Inflammatory macrophage treated with lipopolysaccharide for 4 hours (primary cell): ENCODE measurements around the gene BLVRB.
"Not testable (repeated sequence)": the region's sequence is repeated elsewhere in the genome, so short reads cannot be mapped to it uniquely, and the experiment has no call there.

Experiments used
- DNase-seq: peaks from one replicate; pipeline ENCODE4 v3.0.0-alpha.2; 2020

BLVRB gene

GRCh38 chr19:40421993-40422747 is 43.4 kb downstream of the BLVRB start:
- no peak for DNase-seq

GRCh38 chr19:40420766-40421765 is 44.5 kb downstream of the BLVRB start:
- peak; percentile 83 for DNase-seq

- DNase-seq, result no peak
These were observed 45.1 kb downstream of the BLVRB start for GRCh38 chr19:40420451-40420765.

DNA sequence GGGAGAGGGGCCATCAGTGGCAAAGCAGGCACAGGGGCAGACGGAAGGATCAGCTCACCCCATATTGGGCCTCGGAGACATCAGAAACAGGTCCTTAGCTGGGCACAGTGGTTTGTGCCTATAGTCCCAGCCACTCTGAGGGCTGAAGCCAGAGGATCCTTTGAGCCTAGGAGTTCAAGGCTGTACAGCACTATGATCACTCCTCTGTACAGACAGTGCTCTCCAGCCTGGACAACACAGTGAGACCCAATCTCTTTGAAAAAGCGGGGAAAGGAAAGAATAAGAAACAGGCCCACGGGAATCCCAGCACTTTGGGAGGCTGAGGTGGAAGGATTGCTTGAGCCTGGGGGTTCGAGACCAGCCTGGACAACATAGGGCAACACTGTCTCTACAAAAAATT is 45.8 kb downstream of the BLVRB start:
- DNase-seq, result no peak

DNA sequence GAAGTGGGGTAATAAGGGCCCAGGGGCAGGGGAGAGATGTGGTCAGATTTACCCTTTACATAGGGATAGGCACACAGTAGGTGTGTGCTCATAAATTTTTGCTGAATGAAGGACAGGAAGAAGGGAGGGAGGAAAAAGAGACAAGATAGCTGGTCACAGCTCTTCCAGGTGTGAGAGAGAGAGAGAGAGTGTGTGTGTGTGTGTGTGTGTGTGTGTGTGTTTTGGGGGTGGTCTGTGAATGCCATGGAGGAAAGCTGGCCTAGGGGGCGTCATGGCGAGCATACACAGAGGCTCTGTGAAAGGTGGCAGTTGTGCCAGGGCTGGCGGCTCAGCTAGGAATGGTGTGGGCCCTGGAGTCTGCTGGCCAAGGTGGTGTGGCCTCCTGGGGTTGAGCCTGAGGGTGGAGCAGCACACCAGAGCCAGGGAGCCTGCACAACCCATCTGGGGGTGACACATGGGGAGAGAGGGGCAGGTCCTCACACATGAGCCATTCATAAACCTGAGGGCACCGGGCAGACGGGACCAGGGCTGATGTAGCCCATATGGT is 46.4 kb downstream of the BLVRB start:
- DNase-seq, result no peak

DNA sequence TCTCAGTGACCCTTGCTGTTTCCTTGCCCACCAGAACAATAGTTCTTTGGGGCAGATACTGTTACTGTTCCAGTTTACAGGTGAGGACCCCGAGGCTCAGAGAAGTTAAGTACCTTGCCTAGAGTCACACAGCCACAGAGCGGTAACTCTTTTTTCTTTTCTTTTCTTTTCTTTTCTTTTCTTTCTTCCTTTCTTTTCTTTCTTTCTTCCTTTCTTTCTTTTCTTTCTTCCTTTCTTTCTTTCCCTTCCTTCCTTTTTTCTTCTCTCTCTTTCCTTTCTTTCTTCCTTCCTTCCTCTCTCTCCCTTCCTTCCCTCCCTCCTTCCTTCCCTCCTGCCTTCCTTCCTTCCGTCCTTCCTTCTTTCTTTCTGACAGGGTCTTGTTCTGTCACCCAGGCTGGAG is 47.5 kb downstream of the BLVRB start:
- DNase-seq, result no peak

DNA sequence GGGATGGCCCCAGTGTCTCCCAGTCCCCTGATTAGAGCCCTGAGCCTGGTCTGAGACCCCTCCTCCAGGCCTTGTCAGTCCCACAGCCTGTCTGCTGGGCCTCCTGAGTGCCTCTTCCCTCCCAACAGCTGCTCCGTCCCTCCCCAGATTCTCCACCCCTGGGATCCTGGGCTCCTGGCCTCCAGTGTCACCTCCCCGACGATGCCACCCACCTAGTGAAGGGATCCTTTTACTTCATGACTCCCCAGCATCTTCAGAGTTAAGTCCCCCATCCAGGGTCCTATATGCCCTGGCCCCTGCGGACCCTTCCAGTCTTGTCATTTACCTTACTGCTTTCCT is 47.9 kb downstream of the BLVRB start:
- no peak for DNase-seq

GRCh38 chr19:40416918-40417642 is 48.5 kb downstream of the BLVRB start:
- DNase-seq, result peak; percentile 49

- DNase-seq, result no peak
These were observed 49.8 kb downstream of the BLVRB start for GRCh38 chr19:40415768-40416167.

DNA sequence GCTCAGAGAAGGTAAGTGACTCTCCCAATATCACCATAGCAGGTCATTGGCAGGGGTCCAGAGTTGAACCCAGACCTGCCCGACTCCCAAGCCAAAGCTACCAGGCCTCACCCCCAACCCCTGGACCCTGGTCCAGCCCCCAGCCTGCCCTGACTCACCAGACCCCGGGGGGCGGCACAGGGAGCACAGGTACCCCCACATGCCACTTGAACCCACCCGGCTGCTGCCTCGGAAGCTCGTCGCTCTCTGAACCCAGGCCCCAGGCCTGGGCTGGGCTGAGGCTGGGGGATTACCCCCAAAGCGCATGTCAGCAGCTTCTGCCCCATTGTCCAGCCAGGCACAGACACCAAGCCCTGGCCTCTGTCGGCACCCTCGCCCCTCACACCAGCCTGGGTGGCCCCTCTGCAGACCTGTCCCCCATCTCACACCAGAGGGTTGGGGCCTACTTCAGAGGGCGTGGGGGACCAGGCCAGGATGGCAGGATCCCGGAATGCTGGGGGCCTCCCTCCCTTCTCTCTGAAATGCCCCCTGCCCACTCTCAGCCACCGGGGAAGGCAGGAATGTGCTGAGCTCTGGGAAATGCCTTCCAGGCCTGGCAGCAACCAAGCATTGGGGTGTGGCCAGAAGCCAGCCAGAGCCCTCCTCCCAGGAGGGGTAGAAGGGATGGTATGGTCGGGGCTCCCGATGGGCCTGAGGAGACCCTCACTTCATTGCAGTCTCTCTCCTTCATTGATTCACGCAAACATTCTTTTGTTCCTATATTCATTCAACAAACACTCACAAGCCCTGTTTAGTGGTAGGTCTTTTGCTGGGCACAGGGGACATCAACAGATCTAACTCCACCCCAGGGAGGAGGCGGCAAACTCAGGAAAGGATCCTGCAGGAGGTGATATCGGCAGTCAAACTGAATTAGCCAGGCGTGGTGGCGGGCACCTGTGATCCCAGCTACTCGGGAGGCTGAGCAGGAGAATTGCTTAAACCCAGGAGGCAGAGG is 50.7 kb downstream of the BLVRB start:
- no peak for DNase-seq

DNA sequence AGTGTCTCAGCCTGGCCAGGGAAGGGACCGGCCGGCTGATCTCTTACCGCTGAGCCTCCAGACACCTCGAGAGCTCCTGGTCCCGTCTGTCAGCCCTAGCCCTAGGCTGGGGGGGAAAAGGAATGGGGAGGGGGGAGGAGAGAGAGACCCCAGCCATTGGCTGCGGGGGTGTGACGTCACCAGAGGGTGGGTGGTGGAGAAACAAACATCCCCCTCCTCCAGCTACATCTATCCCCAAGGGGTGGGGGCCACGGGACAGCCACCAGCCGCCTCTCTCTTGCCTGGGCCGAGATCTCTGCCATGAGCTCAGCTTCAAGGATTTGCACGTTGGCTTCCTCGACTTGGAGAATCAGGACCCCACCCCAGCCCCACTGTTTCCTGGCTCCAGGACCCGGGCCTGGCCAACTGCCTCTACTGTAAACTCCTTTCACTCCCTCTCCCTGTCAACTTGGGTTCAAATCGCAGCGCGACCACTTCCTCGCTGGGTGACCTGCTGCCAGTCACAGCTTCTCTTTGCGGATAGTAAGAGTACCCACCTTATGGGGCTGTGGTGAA is 52.2 kb downstream of the BLVRB start, which contains the start of gene PRX:
TSS of gene PRX (minus strand) at position 88 of the 555 bp plus-strand sequence. CDS start 5,446 bp downstream, outside the sequence.
- DNase-seq, result no peak

DNA sequence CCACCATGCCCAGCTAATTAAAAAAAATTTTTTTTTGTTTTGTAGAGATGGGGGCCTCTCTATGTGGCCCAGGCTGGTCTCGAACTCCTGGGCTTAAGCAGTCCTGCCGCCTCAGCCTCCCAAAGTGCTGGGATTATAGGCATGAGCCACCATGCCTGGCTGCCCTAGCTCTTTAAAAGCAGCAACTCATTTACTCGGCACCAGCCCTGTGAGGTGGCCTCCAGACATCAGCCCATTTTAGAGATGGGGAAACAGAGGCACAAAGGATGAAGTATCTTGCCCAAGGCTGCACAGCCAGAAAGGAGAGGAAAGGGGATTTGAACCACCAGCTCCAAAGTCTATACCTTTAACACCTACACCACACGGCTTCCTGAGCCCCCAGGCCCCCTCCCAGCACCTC is 52.7 kb downstream of the BLVRB start:
- no peak for DNase-seq

GRCh38 chr19:40411958-40412499 is 53.5 kb downstream of the BLVRB start:
- DNase-seq, result no peak

DNA sequence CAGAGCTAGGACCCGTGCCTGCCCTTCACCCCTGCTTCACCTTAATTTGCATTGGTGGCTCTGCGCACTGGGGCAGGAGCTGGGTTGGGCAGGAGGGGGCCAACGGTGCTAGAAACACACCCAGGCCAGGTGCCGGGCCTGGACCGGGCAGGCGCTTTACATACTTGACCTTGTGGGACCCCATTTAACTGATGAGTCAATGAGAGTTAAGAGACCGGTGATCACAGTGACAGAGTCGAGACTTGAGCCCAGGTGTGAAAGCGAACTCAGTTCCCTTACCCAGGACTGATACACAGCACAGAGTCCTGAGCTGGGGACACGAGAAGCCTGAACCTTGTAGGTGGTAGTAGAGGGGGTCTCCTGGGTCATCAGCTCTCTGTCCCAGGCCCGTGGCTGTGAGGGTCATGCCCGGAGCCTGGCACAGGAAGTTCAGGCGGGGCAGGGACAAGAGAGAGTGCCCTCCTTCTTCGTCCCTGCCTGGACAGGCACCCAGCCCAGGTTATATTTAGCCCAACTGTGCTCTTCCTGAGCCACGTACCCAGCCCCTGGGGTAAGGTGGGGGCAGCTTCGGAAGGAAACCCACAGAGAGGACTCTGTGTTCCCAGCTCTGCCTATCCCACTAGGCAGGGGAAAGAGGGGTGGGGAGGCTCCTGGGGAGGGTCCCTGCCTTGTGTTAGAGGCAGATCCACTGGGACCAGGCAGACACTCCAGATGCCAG is 54.3 kb downstream of the BLVRB start:
- no peak for DNase-seq

- DNase-seq, result no peak
These were observed 55.5 kb downstream of the BLVRB start for GRCh38 chr19:40410030-40410389.

DNA sequence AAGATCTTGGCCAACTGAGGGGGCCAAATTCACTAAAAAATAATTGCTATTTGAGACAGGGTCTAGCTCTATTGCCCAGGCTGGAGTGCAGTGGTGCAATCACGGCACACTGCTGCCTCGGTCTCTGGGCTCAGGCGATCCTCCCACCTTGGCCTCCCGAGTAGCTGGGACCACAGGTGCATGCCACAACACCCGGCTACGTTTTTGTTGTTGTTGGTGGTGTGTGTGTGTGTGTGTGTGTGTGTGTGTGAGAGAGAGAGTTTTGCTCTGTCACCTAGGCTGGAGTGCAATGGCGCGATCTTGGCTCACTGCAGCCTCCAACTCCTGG is 57.0 kb downstream of the BLVRB start:
- not testable (repeated sequence) for DNase-seq

DNA sequence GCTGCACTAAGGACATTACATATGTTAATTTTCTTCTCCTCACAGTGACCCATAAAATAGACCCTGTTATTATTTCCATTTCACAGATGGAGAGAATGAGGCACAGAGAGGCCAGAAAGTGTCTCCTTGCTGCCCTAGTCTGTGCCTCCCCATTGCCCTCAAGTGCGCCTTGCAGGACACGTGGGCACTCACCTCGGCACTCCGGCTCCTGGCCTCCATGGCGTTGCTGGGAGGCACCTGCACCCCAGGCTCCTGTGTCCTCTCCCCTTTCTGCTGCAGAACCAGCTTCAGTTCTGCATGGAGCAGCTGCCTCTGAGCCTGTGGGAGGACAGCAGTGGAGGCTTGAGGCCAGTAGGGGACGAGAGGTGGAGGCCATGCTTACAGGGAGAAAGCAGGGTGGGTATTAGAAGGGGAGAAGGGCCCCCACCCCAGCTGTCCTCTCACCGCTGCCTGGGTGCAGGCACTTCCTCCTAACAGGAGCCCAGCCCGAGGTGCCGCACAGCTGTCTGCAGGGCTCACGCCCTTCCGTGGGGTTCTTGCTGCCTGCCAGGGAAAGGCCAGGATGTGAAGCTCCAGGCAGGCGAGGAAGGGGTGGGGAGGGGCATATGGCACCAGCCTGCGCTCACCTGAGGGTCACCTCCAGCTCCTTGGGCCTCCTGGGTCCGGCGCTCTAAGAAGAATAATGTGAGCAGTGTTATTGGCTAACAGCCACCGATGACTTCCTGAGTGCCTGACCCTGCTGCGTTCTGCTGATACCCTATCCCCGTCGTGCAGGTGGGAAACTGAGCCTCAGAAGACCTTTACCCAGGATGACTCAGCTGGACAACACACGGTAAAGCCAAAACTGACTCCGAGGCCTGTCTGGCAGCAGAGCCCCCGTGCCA is 57.6 kb downstream of the BLVRB start:
- DNase-seq, result no peak

DNA sequence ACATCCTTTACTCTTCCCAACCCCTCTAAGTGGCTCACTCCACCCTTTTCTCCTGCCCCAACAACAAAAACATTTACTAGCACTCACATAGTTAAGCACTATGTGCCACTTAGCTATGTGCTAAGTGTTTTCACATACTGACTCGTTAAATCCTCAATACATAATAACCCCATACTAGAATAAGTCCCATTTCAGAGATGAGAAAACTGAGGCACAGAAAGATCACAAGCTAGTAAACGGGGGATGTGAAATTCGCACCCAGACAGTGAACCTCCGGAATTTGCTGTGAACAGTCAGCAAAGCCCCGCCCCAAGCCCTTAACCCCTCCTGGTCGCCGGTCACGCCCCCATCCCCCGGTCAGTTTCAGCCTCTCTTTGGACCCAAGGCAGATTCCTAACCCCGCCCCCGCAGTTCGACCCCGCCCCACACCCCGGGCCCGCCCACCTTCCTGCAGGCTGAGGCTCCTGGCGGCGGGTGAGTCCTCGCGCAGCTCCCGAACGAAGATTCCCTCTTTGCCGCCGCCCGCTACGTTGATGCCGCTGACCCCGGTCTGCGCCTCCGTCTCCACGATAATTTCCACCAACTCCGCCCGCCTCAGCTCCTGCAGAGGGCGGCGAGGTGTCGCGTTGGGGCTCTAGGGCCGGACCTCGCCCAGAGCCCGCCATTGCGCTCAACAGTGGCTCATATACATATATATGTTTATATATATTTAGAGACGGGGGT is 62.1 kb downstream of the BLVRB start:
- peak; percentile 87 for DNase-seq

- DNase-seq, result no peak
These were observed 65.0 kb downstream of the BLVRB start for GRCh38 chr19:40400559-40400958.
